GM21576 (cell line): ENCODE results near the gene ANXA9.

Experiments
- ATAC-seq: cut with Tn5 transposase; IDR thresholded peaks from one replicate; pipeline ENCODE4 v1.9.1; 2021; ENCODE audit warnings: mild to moderate bottlenecking, moderate library complexity; ENCODE audit not compliant: unreplicated experiment

Gene ANXA9, protein sequence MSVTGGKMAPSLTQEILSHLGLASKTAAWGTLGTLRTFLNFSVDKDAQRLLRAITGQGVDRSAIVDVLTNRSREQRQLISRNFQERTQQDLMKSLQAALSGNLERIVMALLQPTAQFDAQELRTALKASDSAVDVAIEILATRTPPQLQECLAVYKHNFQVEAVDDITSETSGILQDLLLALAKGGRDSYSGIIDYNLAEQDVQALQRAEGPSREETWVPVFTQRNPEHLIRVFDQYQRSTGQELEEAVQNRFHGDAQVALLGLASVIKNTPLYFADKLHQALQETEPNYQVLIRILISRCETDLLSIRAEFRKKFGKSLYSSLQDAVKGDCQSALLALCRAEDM

DNA sequence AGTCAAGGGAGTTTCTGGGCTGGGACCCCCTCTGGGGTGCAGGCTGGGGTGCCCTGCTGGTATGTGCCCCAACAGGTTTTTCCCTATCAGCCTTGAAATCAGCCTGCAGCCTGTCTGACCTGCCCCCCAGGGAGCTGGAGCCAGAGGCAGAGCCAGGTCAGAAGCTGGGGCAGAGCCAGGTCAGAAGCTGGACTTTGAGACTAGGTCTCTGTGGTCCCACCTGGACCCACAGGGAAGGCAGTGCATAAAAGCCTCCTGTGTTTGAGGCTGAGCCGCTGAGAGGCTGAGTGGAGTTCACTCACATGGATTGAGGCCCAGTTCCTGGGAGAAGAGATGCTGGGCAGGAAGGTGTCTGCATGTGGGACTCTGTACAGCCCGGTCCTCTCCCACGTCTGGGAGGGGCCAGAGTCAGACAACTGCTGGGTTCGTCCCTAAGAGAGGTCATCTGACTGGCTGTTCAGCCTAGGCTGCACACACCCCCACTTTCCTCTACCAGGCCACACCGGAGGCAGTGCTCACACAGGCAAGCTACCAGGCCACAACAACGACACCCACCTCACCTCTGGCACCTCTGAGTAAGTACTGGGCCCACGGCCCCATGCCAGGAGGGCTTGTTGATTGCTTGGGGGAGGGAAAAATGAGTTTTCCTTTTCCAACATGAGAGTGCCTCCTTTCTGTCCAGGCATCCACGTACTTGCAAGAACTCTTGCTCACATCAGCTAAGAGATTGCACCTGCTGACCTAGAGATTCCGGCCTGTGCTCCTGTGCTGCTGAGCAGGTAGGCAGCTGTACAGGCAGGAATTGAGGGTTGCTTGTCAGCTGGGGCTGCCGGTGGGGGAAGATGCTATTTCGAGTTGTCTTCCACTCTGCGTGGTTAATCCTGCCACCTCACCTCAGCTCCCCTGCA is at the start of gene ANXA9:
TSS of gene ANXA9 (plus strand) at position 488 of the 908 bp plus-strand sequence. CDS start 814 bp downstream, outside the sequence.
- ATAC-seq = no peak

- ATAC-seq = no peak
Observed at GRCh38 chr1:150944856-150945255, 37.2 kb upstream of the ANXA9 start.

- no peak for ATAC-seq
Observed at GRCh38 chr1:150954708-150955107, 27.4 kb upstream of the ANXA9 start.

- no peak for ATAC-seq
Observed at GRCh38 chr1:150955280-150955679, 26.8 kb upstream of the ANXA9 start.

- no peak for ATAC-seq
Observed at GRCh38 chr1:150957666-150958065, 24.4 kb upstream of the ANXA9 start.

- no peak for ATAC-seq
Observed at GRCh38 chr1:150960646-150961045, 21.4 kb upstream of the ANXA9 start.

DNA sequence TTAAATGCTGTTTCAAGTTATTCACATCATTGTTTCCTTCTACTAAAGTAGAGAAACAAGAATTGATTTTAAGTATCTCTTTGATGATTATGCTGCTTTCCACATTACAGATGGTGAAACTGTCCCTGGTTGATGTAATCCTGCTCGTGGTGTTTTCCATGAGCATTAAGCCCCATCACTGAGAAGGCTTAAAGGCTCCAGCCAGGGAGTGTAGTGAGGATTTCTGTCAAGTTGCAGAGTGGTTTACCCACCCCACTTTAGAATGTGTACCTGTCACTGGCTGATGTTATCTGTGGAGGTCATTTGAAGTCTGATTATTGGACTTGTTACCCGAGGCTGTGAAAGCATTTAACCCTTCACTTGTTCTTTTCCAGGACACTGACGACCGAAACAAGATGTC is 20.3 kb upstream of the ANXA9 start:
- no peak for ATAC-seq

DNA sequence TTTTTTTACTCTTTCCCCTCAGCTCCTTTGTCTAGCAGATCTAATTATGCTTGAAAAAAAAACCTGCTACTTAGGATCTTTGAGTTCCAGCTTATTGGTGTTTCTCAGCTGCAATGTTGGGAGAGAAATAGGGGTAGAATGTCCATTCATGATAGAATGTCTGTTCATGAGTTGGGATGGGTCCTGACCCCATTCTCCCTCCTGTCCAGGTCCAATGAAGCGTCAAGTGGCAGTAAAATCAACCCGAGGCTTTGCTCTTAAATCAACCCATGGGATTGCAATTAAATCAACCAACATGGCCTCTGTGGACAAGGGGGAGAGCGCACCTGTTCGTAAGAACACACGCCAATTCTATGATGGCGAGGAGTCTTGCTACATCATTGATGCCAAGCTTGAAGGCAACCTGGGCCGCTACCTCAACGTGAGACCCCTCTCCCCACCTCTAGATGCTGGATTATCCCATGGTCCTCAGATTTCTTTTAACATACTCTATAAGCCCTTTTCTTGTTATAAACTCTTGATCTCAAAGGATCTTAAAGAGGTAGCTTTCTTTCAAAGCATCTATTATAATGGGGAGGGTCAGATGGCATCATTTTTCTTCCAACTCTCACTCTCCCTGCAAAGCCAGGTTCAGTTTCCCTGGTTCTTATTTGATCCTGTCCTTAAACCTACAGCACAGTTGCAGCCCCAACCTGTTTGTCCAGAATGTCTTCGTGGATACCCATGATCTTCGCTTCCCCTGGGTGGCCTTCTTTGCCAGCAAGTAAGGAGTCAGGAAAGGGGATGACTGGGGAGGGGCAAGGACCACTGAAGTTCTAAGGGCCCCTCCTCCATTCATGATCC is 18.6 kb upstream of the ANXA9 start:
- ATAC-seq = no peak

GRCh38 chr1:150964164-150964489 is 18.0 kb upstream of the ANXA9 start:
- ATAC-seq = no peak

DNA sequence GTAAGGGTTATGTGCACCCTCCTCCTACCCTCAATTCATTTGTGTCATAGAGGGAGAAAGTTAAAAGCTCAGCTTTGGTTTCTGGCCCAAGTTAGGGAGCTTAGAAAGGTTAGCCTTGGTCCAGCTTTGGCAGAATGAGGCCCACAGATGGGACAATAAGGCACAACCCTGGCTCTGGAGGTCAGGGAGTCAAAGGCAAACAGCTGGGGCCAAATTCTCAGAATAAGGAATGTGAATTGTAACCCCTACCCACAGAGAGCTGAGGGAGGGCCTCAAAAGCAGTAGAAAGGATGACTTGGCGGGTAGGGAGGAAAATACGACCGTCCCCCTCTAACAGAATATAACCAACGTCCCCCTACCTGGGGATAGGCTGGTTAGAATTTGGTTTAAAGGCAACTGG is 16.5 kb upstream of the ANXA9 start:
- ATAC-seq = no peak

- no peak for ATAC-seq
Observed at GRCh38 chr1:150966011-150966410, 16.1 kb upstream of the ANXA9 start.

GRCh38 chr1:150967936-150968335 is 14.2 kb upstream of the ANXA9 start:
- ATAC-seq = no peak

- no peak for ATAC-seq
Observed at GRCh38 chr1:150968491-150968890, 13.6 kb upstream of the ANXA9 start.

DNA sequence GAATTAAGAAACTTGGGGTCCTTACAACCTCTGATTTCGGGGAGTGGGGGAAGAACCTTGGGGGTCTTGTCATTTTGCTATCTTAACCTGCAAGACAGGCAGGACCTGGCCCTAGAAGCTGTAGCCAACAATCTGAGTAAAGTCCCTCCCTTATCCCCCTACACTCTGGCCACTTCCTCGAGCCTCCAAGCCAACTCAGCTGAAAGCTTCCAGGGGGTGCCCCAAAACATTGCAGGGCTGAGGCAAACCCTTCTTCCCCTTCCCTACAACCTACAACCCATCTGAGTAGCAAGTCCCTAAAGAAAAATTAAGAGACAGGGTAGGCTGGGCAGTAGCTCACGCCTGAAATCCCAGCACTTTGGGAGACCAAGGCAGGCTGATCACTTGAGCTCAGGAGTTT is 12.5 kb upstream of the ANXA9 start:
- ATAC-seq = no peak

DNA sequence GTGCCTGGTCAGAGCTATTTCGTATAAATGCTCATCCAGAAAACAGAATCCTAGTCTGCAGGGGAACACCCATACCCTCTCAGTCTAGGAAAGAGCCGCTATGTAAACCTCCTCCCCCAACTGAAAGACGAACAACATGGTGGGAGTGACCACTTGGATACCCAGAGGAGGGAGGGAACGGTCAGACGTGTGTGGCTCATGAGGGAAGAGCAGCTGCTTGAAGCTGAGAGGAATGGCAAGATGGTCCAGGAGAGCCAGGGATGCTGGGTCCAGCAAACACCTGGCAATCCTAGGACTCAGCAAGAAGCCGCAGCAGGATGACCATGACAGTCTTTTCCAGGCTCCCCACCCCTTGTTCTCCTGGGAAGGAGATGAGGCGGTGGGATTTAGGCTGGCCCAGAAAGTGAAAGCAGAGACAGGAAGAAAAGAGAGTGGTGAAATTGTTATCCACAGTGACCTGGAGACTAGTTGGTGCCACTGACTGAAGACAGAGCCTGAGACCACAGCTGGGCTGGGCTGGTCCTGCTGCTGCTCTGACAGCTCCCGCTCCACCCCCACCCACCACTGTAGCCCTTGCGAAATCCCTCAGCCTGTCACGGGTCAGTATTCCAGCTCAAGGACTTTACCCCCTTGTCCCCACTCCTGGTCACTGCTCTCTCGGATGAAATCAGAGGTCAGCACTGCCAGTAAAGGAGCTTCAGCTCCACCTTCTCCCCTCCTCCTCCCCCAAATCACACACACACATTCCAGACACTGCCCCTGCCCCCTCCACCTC is 11.1 kb upstream of the ANXA9 start:
- ATAC-seq = no peak

- ATAC-seq = no peak
Observed at GRCh38 chr1:150971583-150972416, 10.3 kb upstream of the ANXA9 start.

DNA sequence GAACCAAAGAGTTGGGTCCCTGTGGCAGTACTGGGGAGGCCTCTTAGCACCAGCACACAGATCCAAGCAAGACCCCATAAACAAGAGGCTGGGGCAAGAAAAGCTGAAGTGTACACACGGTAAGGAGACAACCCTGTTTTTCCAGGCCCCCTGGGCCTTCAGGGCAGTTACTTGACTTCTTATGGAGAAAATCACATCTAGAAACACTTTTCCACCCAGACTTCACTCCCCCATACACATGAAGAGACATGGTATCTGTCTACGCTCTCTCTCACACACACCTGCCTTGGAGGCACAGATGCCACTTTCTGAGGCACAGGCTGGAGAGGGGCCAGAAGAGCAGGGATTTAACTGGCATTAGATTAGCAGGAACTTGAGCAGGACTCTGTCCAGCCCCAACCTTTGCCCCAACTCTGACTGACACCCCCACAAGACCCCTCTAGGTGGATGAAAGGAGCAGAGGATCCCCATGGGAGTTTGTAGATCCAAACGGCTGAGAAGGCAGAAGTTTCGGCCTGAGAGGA is 9.6 kb upstream of the ANXA9 start:
- no peak for ATAC-seq

- ATAC-seq = no peak
Observed at GRCh38 chr1:150973258-150973835, 8.7 kb upstream of the ANXA9 start.
